Activated T-cell treated with anti-CD3 and anti-CD28 coated beads for 1 hour (primary cell): ENCODE results near the gene GRN.

ENCODE experiments used
- DNase-seq: peaks from one replicate; pipeline ENCODE4 v3.0.0-alpha.2; 2020; ENCODE audit warnings: low read depth

GRN gene

GRCh38 chr17:44344939-44345453 lies at the start of gene GRN:
GRN (plus strand) TSS chr17:44345302; CDS start chr17:44349165, 3,863 bp downstream.
- peak; percentile 72 for DNase-seq

GRCh38 chr17:44297975-44298374 lies 47.1 kb upstream of the GRN start:
- no peak for DNase-seq

GRCh38 chr17:44304651-44305050 lies 40.5 kb upstream of the GRN start:
- no peak for DNase-seq

- no peak for DNase-seq
These were observed 37.5 kb upstream of the GRN start for GRCh38 chr17:44307387-44308186.

GRCh38 chr17:44308320-44308818 lies 36.7 kb upstream of the GRN start, which contains the start of gene RUNDC3A:
RUNDC3A (plus strand) TSS chr17:44308601; CDS start chr17:44308833, 232 bp downstream.
- peak; percentile 83 for DNase-seq

- DNase-seq = no peak
These were observed 36.2 kb upstream of the GRN start for GRCh38 chr17:44308865-44309264.

GRCh38 chr17:44309472-44309871 lies 35.6 kb upstream of the GRN start:
- DNase-seq = no peak

GRCh38 chr17:44310188-44310587 lies 34.9 kb upstream of the GRN start:
- no peak for DNase-seq

- DNase-seq = no peak
These were observed 34.3 kb upstream of the GRN start for GRCh38 chr17:44310609-44311376.

GRCh38 chr17:44311562-44312181 lies 33.4 kb upstream of the GRN start:
- DNase-seq = no peak

GRCh38 chr17:44312396-44313104 lies 32.6 kb upstream of the GRN start:
- no peak for DNase-seq

GRCh38 chr17:44314031-44314430 lies 31.1 kb upstream of the GRN start:
- no peak for DNase-seq

- DNase-seq = no peak
These were observed 30.6 kb upstream of the GRN start for GRCh38 chr17:44314524-44314868.

GRCh38 chr17:44314869-44315661 lies 30.0 kb upstream of the GRN start:
- DNase-seq = no peak

- no peak for DNase-seq
These were observed 29.1 kb upstream of the GRN start for GRCh38 chr17:44315760-44316731.

GRCh38 chr17:44317545-44317944 lies 27.6 kb upstream of the GRN start:
- no peak for DNase-seq

GRCh38 chr17:44318077-44318892 lies 26.8 kb upstream of the GRN start:
- no peak for DNase-seq

- no peak for DNase-seq
These were observed 25.0 kb upstream of the GRN start for GRCh38 chr17:44320066-44320465.
